Gastroesophageal sphincter (tissue), 4 donors: Measurements from ENCODE around the gene AMMECR1. TPM values are rescaled to one million over a fixed set of nuclear protein-coding genes. Genes with fewer than 3 reads are reported as not detected.

Experiments used
- ATAC-seq: fragments of 150-250 bp; one replicate; pipeline ENCODE4 v1.9.1; 2016; ENCODE audit warnings: mild to moderate bottlenecking, moderate library complexity
- H3K27ac ChIP-seq, 4 donors: fragments of 200-600 bp; sonication (generic) in 3 of 4; 1 replicate in 3 of 4; 2 replicates in 1 of 4; pipeline ENCODE4 v1.5.1; 2016 to 2019
- H3K27me3 ChIP-seq: fragments of 200-600 bp; sonication (generic); one replicate; pipeline ENCODE4 v1.5.1; 2019
- H3K36me3 ChIP-seq, 2 donors: fragments of 200-600 bp; sonication (generic); one replicate each; pipeline ENCODE4 v1.5.1; 2019; ENCODE audit warnings: control low read depth in 1 of 2
- H3K4me1 ChIP-seq, 3 donors: fragments of 200-600 bp; sonication (generic); 1 replicate in 2 of 3; 2 replicates in 1 of 3; pipeline ENCODE4 v1.5.1; 2016 to 2019; ENCODE audit warnings: control low read depth in 2 of 3
- H3K4me3 ChIP-seq, 2 donors: fragments of 200-600 bp; sonication (generic); one replicate each; pipeline ENCODE4 v1.5.1; 2019; ENCODE audit warnings: mild to moderate bottlenecking in 1 of 2, moderate library complexity in 1 of 2
- H3K9me3 ChIP-seq, 3 donors: fragments of 200-600 bp; sonication (generic); one replicate each; pipeline ENCODE4 v1.5.1; 2017 to 2019; ENCODE audit warnings: control low read depth in 2 of 3
- EP300 ChIP-seq: sonication (generic); formaldehyde crosslinking; IDR thresholded peaks from one replicate; pipeline ENCODE4 v1.6.1; 2017; ENCODE audit warnings: antibody characterized with exemption, mild to moderate bottlenecking
- POLR2A ChIP-seq, 2 donors: fragments of 450-650 bp; IDR thresholded peaks; one replicate each; pipeline ENCODE4 v1.6.1; 2017; ENCODE audit warnings: antibody characterized with exemption in 2 of 2, mild to moderate bottlenecking in 2 of 2, moderate library complexity in 1 of 2
- POLR2AphosphoS5 ChIP-seq: sonication (generic); formaldehyde crosslinking; IDR thresholded peaks from one replicate; pipeline ENCODE4 v1.6.1; 2017; ENCODE audit warnings: antibody characterized with exemption
- WGBS, 2 donors: methylation state at CpG; one replicate each; pipeline ENCODE4 v1.1.5; 2018; ENCODE audit warnings: low coverage in 1 of 2; 5-methylcytosine and 5-hydroxymethylcytosine counted together
- total RNA-seq, 4 donors: library from RNA; depleted of rRNA; stranded (reverse); fragments of >200 nt; gene quantifications; one replicate each; pipeline ENCODE4 v1.1.0, GENCODE V29; 2016
- TF ChIP-seq, protein P1 (sequence below), 4 experiments: fragments of 200-600 bp in 2 of 4; fragments of 450-650 bp in 2 of 4; sonication (generic) in 1 of 4; IDR thresholded peaks; one replicate each; pipeline ENCODE4 v1.5.1; 2017 to 2019; ENCODE audit warnings: antibody characterized with exemption in 4 of 4, mild to moderate bottlenecking in 2 of 4, moderate library complexity in 2 of 4

The AMMECR1 gene
- total RNA-seq, 4 donors from 2014 or later = 2.6 to 6.8 (median 3.6) TPM

DNA sequence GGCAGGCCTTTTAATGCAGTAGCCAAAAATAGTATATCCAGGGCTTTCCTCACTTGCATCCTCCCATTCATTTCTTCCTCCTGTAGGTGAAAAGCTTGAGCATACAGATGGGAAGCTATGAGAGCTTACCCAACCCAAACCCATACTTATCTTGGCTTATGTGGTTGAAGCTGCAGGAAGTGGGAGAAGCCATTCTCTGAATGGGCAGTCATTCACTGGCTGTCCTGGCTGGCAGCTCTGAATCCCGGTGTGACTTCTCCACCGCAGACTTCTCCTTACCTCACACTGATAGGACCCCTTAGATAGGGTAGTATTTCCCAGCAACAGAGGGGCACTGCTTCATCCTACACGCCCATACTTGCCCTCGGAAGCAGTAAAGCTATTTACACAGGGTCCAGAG, 125.4 kb downstream of the AMMECR1 start:
- TF ChIP-seq POLR2AphosphoS5 (no peak), POLR2A (IDR thresholded peaks at IDR 0.05) (no peak), EP300 (no peak)
- TF ChIP-seq, protein P1, sequence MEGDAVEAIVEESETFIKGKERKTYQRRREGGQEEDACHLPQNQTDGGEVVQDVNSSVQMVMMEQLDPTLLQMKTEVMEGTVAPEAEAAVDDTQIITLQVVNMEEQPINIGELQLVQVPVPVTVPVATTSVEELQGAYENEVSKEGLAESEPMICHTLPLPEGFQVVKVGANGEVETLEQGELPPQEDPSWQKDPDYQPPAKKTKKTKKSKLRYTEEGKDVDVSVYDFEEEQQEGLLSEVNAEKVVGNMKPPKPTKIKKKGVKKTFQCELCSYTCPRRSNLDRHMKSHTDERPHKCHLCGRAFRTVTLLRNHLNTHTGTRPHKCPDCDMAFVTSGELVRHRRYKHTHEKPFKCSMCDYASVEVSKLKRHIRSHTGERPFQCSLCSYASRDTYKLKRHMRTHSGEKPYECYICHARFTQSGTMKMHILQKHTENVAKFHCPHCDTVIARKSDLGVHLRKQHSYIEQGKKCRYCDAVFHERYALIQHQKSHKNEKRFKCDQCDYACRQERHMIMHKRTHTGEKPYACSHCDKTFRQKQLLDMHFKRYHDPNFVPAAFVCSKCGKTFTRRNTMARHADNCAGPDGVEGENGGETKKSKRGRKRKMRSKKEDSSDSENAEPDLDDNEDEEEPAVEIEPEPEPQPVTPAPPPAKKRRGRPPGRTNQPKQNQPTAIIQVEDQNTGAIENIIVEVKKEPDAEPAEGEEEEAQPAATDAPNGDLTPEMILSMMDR (IDR thresholded peaks at IDR 0.05) = no peak
- no peak overlapping the region for H3K27ac ChIP-seq
- ATAC-seq = no peak
- no peaks in the 10 kb centered on the region for H3K9me3 ChIP-seq
- no peaks in the 10 kb centered on the region for H3K27me3 ChIP-seq
- H3K4me3 ChIP-seq = no peak overlapping the region
- no peaks in the 10 kb centered on the region for H3K4me1 ChIP-seq
- WGBS, 2 donors = 94% methylated on average over 4 of the region's 4 CpGs; no CpG with 5 or more reads in 1 of the 2 donors
- no peaks in the 10 kb centered on the region for H3K36me3 ChIP-seq

DNA sequence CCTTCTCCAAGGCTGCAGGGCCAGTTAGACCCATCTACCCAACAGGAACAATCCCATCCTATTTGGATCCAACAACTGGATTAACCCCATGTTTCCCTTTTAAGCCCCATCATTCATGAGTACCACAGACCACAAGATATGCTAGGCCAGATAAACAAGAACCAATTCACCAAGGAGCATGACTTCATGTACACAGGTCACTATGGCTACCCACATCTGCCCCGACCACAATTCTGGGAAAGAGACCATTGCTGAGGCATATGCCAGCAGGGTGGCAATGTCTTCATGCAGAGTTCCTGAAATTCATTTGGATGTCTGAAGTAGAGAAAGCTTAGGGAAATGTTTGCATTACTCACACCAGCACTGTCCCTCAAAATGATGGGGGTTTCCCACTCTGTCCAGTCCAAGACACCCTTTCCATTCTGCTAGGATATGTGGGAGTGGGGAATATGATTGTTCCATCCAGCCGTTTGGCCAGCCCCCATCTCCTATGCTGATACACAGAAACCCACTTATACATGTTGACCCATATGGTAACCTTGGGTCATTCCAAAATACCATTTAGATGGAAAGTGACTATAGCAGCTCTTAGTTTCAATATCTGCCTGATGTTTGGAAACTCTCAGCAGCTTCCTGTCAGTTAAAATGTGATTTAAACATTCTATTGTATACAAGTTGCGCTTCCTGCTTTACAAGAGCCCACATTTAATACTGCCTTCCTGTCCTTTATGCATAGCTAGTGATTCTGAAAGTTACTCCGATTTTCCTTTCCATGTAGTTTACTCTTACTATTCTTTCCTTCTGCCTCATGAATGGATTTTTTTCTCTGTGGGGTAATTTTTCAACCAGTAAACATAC, 129.0 kb downstream of the AMMECR1 start:
- WGBS, 2 donors = 55 to 67% methylated on average over 3 to 4 of the region's 4 CpGs
- Histone ChIP-seq H3K9me3 (no peaks in the 10 kb centered on the region), H3K4me1 (no peaks in the 10 kb centered on the region), H3K27me3 (no peaks in the 10 kb centered on the region), H3K27ac (no peak overlapping the region), H3K4me3 (no peak overlapping the region), H3K36me3 (no peaks in the 10 kb centered on the region)
- no peak for TF ChIP-seq EP300
- TF ChIP-seq POLR2A (IDR thresholded peaks at IDR 0.05) = no peak
- no peak for TF ChIP-seq POLR2AphosphoS5
- TF ChIP-seq, protein P1 (IDR thresholded peaks at IDR 0.05) = no peak
- ATAC-seq = no peak

DNA sequence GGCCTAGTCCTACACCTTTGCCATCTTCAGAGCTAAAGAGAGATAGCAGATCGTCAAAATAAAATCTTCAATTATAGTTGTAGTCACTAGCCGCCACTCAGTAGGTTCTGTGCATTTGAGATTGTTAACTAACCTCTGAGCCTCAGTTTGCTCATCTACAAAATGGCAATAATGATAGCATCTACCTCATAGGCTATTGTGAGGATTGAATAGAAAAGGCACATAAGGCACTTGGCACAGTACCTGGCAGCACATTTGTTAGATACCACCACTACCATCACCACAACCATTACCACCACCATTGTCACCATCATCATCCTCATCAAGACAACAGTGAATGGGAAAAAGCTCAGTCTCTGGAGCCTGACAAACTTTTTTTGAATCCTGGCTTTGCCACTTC, 134.6 kb downstream of the AMMECR1 start:
- no peaks in the 10 kb centered on the region for H3K27me3 ChIP-seq
- WGBS, 2 donors = 88% methylated on average over 2 of the region's 2 CpGs; no CpG with 5 or more reads in 1 of the 2 donors
- no peak for ATAC-seq
- H3K9me3 ChIP-seq = no peaks in the 10 kb centered on the region
- no peaks in the 10 kb centered on the region for H3K36me3 ChIP-seq
- H3K4me3 ChIP-seq = no peak overlapping the region
- no peaks in the 10 kb centered on the region for H3K4me1 ChIP-seq
- no peak overlapping the region for H3K27ac ChIP-seq
- TF ChIP-seq POLR2A (IDR thresholded peaks at IDR 0.05) = no peak
- TF ChIP-seq, protein P1 (IDR thresholded peaks at IDR 0.05) = no peak
- TF ChIP-seq POLR2AphosphoS5 = no peak
- no peak for TF ChIP-seq EP300

DNA sequence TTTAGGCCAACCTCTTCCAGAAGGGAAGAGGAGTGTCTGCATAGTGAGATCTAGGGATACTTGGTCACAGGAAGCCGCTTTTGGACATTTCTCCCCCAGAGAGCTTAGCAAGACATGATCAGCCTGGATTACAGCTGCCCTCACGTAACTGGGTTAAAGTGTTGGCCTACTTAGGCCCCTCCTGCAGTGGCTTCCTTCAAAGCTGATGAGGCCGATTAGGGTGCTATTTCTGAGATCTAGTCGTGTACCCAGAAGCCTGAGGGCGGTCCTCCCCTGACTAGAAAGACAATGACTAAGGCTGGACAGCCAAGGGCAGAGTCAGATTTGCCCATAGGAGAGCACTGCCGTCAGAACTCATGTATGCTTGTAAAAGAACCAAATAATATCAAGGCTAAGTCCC, 135.0 kb downstream of the AMMECR1 start:
- no peaks in the 10 kb centered on the region for H3K4me1 ChIP-seq
- TF ChIP-seq POLR2AphosphoS5 (no peak), EP300 (no peak), POLR2A (IDR thresholded peaks at IDR 0.05) (no peak)
- TF ChIP-seq, protein P1 (IDR thresholded peaks at IDR 0.05) = no peak
- ATAC-seq = no peak
- H3K4me3 ChIP-seq = no peak overlapping the region
- H3K9me3 ChIP-seq = no peaks in the 10 kb centered on the region
- no peaks in the 10 kb centered on the region for H3K36me3 ChIP-seq
- H3K27ac ChIP-seq = no peak overlapping the region
- WGBS, 2 donors = 74 to 100% methylated on average over 1 to 3 of the region's 6 CpGs
- H3K27me3 ChIP-seq = no peaks in the 10 kb centered on the region

DNA sequence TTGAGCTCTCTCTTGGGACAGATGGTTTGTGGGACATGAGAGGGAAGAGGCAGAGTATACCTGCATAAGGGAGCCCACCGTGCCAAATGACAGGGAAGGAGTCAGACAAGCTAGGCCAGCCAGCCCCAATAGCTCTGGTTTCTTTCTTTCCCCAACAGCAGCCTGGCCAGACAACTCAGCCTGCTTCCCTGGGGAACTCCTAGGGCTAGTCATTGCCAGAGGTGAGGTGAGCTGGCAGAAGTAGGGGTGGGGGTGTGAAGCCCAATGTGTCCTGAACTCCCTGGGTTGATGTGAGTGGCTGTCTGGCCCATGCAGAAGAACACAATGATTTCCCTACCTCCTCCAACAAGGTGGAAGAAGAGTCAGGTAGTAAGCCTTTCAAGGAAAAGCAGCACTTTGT, 135.5 kb downstream of the AMMECR1 start:
- Histone ChIP-seq H3K27me3 (no peaks in the 10 kb centered on the region), H3K9me3 (no peaks in the 10 kb centered on the region), H3K27ac (no peak overlapping the region), H3K4me1 (no peaks in the 10 kb centered on the region), H3K4me3 (no peak overlapping the region), H3K36me3 (no peaks in the 10 kb centered on the region)
- 60% methylated on average over 1 of the region's 1 CpG; no CpG with 5 or more reads in 1 of the 2 donors for WGBS, 2 donors
- ATAC-seq = no peak
- no peak for TF ChIP-seq POLR2A (IDR thresholded peaks at IDR 0.05)
